HG02852 (cell line): ENCODE results near the gene MYO5B.

Source experiments
- ATAC-seq: cut with Tn5 transposase; IDR thresholded peaks from one replicate; pipeline ENCODE4 v1.9.1; 2021; ENCODE audit warnings: mild to moderate bottlenecking, moderate library complexity; ENCODE audit not compliant: unreplicated experiment

MYO5B gene

DNA sequence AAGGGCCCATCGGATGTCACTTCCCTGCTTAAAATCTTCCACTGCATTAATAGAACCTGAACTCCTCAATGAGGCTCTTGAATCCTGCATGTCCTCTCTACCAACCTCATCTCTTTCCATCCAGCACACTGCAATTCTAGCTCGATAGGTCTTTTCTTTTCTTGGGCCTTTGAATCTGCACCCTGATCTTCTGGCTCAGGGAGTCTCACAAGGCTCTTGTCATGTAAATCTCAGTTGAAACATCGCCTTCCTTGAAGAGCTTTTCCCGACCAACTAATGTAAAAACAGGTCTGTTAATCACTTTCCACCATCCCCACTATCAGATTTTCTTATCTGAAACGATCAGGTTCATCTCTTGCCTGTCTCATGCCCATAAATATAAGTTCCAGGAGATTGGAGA is 120.5 kb downstream of the MYO5B start:
- ATAC-seq = no peak

DNA sequence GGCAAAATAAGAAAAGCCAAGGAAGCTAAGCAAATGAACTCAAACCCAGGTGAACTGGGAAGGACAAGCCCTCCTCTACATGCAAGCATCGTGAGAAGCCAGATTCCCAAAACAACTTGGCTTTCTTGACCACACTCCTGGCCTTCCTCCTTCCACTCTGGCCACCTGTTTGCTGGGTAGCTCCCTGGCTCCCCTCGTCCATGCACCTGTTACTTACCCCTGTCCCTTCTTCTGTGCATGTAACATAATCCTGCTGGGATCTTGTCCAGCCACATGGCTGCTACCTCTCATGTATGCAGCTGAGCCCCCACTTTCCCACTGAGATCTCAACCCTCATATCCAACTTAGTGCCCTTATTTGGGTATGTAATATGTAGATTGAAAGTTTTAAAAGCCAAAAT is 121.6 kb downstream of the MYO5B start:
- ATAC-seq = no peak

GRCh38 chr18:50072146-50072545 is 122.8 kb downstream of the MYO5B start:
- ATAC-seq = no peak

- no peak for ATAC-seq
These were observed 123.5 kb downstream of the MYO5B start for GRCh38 chr18:50071397-50071796.

DNA sequence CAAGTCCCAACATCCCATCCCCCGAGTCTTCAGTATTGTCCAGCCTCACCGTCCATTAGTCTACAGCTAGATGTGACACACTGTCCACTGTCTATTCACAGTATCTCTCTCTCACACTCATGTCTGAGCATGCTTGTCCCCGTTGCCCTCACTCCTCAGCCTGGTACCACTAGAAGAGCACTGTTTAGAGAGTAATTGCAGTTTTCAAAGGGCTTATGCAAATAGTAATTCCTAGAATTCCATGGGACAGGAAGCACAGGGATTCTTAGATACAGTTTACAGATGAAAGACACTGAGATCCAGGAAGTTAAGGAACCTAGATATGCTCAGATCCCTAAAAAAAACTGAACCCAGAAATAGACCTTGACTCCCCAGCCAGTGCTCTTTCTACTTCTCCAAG is 125.5 kb downstream of the MYO5B start:
- ATAC-seq = no peak

DNA sequence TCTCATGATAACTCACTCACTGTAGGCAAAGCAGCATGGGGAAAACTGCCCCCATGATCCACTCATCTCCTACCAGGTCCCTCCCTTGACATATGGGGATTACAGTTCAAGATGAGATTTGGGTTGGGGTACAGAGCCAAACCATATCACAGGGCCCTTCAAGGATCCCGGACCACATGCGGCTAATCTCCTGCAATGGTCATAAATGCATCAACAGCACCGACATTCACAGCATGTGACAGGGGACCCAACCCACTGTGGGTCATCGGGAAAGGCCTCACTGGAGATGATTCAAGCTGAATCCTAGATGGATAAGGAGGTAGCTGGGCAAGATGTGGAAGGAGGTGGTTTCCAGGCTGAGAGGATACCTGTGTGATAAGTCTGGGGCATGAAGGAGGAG is 129.4 kb downstream of the MYO5B start:
- ATAC-seq = no peak

DNA sequence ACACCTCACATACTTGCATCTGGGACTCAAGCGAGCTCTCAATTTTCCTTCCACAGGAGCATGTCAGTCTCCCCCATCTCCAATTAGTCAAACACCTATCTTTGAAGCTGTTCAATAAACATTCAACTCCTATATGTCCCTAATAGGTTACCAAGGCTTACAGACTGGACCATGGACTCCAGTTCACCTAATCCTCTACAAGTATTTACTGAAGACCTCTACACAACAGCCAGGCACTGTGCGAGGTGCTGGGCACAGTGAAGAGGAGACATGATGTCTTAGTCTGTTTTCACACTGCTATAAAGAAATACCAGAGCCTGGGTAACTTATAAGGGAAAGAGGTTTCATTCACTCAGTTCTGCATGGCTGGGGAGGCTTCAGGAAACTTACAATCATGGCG is 129.9 kb downstream of the MYO5B start:
- no peak for ATAC-seq

- ATAC-seq = no peak
These were observed 132.9 kb downstream of the MYO5B start for GRCh38 chr18:50061876-50062517.

GRCh38 chr18:50060822-50061221 is 134.1 kb downstream of the MYO5B start:
- ATAC-seq = no peak

GRCh38 chr18:50058731-50059130 is 136.2 kb downstream of the MYO5B start:
- no peak for ATAC-seq

DNA sequence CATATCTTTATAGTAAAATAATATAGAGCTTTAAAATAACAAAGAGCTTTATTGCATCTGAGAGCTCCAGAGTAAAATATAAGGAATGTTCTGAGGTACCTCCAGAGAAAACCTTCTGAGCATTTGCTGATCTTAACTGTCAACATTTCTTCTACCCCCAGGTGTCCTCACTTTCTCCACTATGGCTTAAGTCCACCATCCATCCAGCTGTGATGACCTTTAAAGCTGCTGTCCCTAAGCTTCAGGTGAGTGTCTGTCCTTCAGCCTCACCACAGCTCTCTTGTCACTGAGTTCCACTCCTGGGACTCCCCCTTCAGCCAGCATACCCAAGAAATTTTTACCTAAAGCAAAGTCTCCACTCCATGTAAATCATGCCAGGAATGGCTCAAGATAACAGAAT is 137.9 kb downstream of the MYO5B start:
- no peak for ATAC-seq

- ATAC-seq = no peak
These were observed 138.8 kb downstream of the MYO5B start for GRCh38 chr18:50056185-50056584.

GRCh38 chr18:50055488-50055887 is 139.5 kb downstream of the MYO5B start:
- no peak for ATAC-seq

DNA sequence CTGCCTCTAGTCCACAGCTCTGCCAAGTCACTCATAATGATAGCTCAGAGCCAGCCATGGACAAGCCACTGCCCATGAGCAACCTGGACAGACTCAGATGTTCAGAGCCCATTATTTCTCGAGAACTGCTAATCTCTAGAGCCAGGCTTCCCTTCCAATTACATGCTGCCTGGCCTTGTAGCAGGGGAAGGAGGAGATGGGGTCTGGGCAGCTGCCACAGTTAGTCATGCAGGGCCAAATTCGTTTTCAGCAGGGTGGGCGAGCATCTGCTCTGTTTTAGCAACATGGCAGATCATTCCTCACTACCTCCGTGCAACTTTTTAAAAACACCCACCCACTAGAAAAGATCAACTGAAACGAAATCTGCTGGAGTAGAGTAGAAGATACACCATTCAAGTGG is 141.8 kb downstream of the MYO5B start:
- ATAC-seq = no peak

GRCh38 chr18:50051288-50051687 is 143.7 kb downstream of the MYO5B start:
- ATAC-seq = no peak

DNA sequence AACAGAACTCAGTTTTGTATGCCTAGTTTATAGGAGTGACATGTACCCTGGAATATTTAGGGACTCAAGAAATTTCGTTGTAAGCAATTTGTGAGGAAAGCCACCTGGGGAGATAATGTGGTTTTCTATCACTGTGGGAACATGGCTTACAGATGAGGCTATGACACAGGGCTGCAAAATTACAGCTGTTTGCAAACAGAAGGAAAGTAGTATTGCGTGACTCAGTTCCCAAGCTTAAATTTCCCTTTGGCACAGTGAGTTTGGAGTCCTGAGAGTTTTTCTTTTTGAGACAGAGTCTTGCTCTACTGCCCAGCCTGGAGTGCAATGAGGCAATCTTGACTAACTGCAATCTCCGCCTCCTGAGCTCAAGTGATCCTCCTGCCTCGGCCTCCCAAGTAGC is 149.8 kb downstream of the MYO5B start:
- ATAC-seq = no peak

DNA sequence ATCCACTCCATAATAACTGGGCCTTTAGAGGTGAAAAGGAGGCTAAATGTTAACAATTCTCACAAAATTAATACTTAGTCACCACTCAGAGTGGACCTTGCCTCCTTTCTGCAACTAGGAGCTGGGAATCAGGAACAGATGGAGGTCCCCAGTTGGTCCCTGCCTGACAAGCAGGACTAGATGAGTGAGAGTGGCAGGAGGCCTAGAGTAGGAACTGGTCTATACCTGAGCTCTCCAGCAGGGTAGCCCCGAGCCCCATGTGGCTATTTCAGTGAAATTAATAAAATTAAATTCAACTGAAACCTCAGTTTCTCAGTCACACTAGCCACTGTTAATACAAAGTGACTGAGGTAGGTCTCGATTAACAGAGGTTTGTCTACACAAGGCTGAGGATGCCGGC is 150.5 kb downstream of the MYO5B start:
- no peak for ATAC-seq

- ATAC-seq = no peak
These were observed 152.3 kb downstream of the MYO5B start for GRCh38 chr18:50042611-50043010.

- ATAC-seq = no peak
These were observed 155.2 kb downstream of the MYO5B start for GRCh38 chr18:50039746-50040145.

DNA sequence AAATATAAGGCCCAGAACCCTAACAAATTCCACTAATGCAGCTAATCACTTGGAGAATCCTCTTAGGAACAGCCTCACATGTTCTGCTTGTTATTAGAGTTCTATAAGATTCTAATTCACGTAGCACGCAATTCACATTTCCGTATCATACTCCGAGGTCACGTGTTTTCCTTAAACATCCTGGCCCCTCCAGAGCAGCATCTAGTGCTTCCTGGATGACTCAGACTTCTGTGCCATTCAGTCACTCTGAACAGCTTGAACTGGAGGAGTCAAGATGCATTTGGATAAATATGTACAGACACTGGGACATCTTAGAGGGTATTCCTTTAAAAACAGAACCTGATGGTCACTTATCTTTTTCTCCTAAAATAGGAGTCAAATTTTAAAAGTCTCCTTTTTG is 156.5 kb downstream of the MYO5B start:
- no peak for ATAC-seq

- ATAC-seq = no peak
These were observed 160.9 kb downstream of the MYO5B start for GRCh38 chr18:50034029-50034428.

- ATAC-seq = no peak
These were observed 161.9 kb downstream of the MYO5B start for GRCh38 chr18:50033004-50033403.

- ATAC-seq = no peak
These were observed 164.8 kb downstream of the MYO5B start for GRCh38 chr18:50030146-50030545.
